NCI-H82 (cell line): Measurements from ENCODE around the gene CCSER2.
A peak's percentile ranks its signal among the peaks of the same experiment; 100 is the strongest.
"Not testable (repeated sequence)": the region's sequence is repeated elsewhere in the genome, so short reads cannot be mapped to it uniquely, and the experiment has no call there.

ENCODE experiments used
- DNase-seq: peaks from one replicate; lab custom pipeline; 2025; lab: John Stamatoyannopoulos, UW

CCSER2 gene, protein sequence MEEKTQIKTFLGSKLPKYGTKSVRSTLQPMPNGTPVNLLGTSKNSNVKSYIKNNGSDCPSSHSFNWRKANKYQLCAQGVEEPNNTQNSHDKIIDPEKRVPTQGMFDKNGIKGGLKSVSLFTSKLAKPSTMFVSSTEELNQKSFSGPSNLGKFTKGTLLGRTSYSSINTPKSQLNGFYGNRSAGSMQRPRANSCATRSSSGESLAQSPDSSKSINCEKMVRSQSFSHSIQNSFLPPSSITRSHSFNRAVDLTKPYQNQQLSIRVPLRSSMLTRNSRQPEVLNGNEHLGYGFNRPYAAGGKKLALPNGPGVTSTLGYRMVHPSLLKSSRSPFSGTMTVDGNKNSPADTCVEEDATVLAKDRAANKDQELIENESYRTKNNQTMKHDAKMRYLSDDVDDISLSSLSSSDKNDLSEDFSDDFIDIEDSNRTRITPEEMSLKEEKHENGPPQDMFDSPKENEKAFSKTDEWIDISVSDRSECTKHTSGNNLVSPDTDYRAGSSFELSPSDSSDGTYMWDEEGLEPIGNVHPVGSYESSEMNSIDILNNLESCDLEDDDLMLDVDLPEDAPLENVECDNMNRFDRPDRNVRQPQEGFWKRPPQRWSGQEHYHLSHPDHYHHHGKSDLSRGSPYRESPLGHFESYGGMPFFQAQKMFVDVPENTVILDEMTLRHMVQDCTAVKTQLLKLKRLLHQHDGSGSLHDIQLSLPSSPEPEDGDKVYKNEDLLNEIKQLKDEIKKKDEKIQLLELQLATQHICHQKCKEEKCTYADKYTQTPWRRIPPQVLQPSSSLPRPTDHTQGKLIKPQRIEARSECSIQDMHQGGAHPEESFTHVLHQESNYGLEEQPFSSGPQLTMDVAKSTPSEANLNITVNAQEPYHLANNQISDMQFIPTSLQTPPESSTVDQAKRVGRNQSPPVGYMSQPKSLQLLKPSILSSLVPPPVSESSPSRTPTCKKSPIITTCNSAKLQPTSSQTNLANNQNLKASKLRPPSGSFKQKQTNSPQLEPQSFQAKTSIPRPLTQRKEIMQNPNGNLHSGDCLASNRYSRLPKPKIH

GRCh38 chr10:84328418-84329195, at the start of gene CCSER2:
Gene CCSER2 (plus strand): TSS chr10:84328589. CDS start chr10:84371053, 42,464 bp downstream.
- DNase-seq: peak; percentile 92

GRCh38 chr10:84279876-84280475, 48.4 kb upstream of the CCSER2 start:
- not testable (repeated sequence) for DNase-seq

DNA sequence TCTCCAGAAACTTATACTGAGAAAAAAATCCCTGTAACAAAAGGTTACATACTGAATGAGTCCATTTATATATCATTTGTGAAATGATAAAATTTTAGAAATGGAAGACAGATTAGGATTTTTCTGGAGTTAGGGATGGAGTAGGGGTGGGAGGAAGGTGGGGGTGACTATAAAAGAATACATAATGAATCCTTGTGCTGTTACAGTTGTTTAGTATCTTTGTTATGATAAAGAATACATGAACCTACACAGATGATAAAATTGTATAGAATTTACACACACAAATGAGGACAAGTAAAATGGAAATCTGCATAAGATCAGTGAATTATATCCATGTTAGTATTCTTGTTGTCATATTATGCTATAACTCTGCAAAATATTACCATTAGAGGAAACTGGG, 41.7 kb upstream of the CCSER2 start:
- no peak for DNase-seq

GRCh38 chr10:84288151-84288550, 40.2 kb upstream of the CCSER2 start:
- no peak for DNase-seq

DNA sequence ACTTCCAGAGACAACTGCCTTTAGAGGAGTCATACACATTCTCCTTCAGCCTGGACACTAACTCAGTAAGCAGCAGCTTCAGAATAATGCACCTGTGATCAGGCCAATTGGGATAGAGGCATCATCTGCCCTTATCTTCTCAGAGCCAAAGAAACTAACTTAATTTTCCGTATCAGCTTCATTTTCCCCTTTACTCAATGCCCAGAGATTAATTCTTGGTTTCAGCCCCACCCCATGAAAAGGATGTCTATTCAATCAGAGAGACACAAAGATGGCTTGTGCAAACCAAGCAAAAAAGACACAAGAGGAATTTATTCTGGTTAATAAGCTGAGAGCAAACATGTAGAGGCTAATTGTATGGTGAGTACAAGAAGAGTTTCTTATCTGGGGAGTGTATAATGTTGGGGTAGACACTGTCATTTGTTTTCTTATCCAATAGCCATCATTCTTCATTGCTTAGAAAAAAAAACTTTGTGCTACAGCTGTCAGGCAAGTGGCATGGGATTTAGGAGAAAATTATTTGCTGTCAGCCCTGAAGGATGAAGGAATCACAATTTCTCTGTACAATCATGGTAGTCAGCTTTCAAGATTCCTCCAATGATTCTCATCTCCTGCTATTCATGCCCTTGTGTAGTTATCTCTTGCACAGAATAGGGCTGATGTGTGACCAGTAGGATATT, 38.7 kb upstream of the CCSER2 start:
- no peak for DNase-seq

DNA sequence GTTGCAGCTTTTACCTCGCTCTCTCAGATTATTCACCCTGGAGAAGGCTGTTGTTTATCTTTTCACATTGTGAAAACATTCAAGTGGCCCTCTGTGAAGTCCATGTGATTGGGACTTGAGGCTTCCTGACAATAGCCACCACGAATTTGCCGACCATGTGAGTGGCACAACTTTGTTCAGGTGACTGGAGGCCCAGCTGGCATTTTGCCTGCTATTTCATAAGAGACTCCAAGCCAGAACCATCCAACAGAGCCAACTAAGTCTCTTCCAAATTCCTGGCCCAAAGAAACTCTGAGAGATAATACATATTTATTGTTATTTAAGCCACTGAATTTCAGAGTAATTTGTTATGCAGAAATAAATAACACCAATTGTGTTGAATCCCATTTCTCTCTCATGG, 38.2 kb upstream of the CCSER2 start:
- no peak for DNase-seq

DNA sequence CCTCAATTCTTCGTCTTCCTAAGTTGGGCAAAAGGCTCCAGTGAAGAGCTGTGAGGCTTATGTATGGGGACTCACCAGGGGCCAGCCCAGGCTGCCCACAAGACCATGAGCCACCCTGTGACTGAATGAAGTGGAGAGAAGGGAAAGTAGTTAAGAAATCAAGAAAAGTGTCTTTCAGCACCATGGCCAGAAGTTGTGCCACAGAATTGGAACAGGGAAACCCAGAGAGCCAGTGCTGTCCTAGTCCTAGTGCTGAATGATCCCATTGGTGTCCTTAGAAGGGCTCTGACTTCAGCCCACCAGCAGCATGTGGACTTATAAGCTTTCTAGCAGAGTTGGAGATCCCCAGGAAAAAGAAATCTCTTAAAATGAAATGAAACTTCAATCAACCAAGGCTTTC, 37.0 kb upstream of the CCSER2 start:
- no peak for DNase-seq

GRCh38 chr10:84292502-84292901, 35.9 kb upstream of the CCSER2 start:
- DNase-seq: no peak

DNA sequence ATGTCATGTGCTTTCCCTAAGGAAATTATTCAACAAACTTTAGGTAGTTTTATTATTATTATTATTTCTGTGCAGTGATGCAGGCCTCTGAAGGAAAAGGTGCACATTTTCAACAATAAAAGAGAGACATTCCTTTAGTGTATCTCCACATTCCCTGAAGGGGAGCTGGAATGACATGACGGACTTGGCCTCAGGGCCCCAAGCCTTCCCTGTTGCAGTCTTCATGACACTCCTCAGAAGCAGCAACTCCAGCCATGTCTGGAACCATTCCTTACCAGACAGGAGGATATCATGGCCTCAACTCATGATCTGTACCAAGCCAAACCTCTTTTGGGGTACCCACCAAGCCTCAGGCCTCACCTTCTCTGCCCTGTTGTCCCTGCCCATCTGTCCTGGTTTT, 35.2 kb upstream of the CCSER2 start:
- DNase-seq: no peak

- DNase-seq: peak; percentile 63
These were observed 34.8 kb upstream of the CCSER2 start for GRCh38 chr10:84293574-84294016.

GRCh38 chr10:84294766-84295447, 33.5 kb upstream of the CCSER2 start:
- no peak for DNase-seq

- no peak for DNase-seq
These were observed 32.1 kb upstream of the CCSER2 start for GRCh38 chr10:84296091-84296981.

DNA sequence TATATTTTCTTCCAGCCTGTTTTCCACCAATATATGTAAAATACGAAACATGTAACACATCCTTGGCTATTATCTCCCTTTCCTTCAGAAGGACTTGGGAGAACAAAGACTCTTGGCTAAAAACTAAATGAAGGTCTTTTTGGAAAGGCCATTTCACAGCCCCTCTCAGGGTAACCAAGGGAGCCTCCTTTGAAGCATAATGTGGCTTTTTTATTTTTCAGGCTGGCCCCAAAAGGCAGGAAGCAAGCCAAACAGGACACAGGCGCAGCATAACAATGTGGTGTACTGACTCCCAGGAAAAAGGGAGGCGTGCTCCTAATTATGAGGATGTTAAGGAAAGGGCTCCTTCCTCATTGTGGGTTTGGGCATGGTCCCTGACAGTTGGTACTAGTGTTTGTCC, 30.3 kb upstream of the CCSER2 start:
- no peak for DNase-seq

DNA sequence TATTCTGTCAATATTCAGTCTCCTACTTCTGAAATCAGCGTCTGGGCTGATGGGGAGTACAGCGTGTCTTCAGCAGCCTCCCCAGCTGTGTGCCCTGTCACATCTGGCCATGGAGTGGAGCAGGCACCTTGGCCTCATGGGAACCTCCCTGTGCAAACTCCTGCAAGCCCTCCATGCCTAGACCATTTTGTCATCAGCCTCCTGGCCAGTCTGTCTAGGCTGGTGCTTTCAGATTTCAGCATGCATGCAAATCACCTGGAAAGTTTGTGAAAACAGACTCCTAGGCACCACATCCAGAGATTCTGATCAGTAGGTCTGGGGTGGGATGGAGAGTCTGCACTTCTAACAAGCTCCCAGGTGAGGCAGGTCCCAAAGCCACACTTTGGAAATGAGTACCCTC, 26.2 kb upstream of the CCSER2 start:
- no peak for DNase-seq

GRCh38 chr10:84306751-84307384, 21.5 kb upstream of the CCSER2 start:
- DNase-seq: no peak

DNA sequence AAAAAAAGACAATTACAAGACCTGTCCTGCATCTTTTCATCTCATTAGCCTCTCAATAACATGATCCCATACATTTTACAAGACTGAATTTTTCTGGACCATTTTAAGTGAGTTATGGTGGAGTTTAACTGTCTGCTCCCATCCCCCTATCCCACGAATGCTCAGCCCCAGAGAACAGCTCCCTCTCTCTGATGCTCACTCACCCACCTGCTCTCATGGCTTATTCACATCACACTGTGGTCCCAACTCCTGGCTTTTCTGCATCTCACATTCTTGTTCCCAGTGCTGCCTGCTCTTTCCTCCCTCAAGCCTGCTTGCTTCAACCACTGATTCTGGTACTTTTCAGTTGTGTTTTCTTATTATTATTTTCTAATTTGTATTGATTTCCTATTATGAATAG, 20.4 kb upstream of the CCSER2 start:
- DNase-seq: no peak

- DNase-seq: no peak
These were observed 19.7 kb upstream of the CCSER2 start for GRCh38 chr10:84308481-84309304.

DNA sequence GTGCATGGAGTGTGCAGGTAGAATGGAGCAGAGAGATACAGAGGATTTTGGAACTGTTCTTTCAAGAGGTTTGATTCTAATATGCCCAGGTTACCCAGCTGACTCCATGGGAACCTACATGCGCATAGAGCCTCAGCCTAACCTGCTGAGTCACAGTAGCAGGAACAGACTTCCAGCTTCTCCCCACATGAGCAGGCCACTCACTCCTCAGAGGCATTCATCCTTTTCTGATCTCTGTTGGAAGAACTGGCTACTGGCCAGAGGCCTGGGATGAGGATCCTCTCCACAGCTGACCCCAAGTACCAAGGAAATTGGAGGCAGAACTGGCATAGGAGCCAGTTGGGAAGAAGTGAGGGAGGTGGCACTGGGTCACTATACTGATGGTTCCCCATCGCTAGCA, 17.9 kb upstream of the CCSER2 start:
- no peak for DNase-seq
